ENCODE measurements around the gene INO80.
A peak's percentile ranks its signal among the peaks of the same experiment; 100 is the strongest.
"Not testable (repeated sequence)": the region's sequence is repeated elsewhere in the genome, so short reads cannot be mapped to it uniquely, and the experiment has no call there.

INO80 gene

DNA sequence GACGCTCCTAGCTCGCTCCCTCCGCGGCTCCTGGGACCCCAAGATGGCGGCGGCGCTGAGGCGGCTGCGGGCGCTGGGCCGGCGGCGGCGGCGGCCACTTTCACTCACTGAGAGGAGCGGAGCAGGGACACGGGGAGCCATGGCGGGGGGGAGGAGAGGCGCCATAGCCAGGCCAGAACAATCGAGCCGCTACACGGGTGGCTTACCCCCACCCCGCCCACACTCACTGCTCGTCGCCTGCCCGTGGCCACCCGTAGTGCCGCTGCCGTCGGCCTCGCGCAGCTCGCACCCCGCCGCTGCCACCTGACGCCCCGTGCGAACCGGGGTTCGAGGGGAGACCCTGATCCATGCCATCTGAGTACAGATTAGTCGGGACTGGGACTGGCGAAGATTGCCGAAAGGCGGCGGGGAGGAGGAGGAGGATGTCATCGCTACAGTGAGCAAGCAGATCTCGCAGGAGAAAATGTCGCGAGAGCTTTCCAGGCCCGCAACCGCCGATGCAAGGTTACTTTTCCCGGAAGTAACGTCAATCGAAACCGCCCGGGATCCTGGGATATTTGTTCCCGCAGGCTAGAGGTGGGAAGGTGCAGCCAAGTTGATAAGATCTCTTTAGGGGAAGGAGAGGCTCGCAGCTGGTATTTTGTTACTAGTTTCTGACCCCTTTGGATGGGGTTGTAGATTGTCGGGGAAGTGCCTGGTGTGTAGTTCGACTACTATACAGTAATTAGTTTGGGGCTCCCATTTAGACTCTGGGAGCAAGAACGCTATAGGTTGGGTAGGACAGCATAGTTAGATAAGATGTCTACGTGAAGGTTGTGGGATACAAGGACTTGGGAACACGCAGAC is at the start of gene INO80:
Gene INO80 (minus strand): TSS at position 165 of the 846 bp plus-strand sequence. CDS start 19,970 bp downstream, outside the sequence.
- peak; percentile 97 for DNase-seq

GRCh38 chr15:41161736-41162135 is 45.7 kb upstream of the INO80 start:
- no peak for DNase-seq

- no peak for DNase-seq
These were observed 45.3 kb upstream of the INO80 start for GRCh38 chr15:41161336-41161735.

DNA sequence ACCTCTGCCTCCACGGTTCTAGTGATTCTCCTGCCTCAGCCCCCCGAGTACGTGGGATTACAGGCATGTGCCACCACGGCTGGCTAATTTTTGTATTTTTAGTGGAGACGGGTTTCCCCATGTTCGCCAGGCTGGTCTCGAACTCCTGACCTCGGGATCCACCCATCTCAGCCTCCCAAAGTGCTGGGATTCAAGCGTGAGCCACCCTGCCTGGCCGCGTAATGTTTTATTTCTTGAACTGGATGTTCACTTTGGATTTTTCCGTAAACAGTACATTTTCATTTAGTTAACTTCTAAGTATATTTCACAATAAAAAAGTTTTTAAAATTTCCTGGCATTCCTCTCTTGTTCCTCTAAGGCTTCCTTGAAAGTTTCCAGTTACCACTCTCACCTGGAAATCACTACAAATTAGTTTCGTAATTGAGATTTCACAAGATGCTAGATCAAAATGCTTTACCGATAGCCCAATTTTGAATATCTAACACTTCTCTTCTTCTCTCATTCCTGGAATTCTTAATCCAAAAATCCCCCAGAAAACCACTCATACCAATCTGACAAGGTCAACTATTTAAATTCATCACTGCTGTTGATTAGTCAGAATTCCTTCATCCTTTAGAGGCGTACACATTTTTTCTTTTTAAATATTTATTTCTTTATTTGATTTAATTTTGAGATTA is 44.7 kb upstream of the INO80 start:
- DNase-seq: no peak

DNA sequence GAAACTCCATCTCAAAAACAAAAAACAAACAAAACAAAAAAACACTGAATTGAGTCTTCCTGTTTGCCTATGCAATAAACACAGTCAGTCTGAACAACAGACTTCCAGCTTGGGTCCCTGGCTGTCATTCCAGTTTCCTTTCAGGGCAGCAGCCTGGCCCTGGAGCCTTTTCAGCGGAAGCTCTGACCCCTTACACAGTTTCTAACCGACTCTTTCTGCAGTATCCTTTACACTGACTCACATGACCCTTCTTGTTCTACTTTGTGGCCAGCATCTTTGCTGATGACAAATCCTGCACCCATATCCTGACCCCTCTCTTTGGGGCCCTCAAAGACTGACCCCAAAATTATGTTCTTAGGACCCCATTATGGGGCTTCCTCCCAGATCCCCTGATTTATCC is 38.3 kb upstream of the INO80 start:
- no peak for DNase-seq

DNA sequence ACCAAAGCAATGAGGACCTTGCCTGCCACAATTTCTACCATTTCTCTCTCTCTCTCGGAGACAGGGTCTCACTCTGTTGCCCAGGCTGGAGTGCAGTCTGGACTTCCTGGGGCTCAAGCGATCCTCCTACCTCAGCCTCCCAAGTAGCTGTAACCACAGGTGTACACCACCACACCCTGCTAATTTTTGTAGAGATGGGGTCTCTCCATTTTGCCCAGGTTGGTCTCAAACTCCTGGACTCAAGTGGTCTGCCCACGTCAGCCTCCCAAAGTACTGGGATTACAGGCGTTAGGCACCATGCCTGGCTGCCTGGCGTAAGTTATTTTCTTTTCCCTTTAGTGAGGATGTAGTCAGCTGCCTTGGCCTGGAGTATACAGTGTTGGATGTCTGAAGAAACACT is 37.7 kb upstream of the INO80 start:
- DNase-seq: no peak

DNA sequence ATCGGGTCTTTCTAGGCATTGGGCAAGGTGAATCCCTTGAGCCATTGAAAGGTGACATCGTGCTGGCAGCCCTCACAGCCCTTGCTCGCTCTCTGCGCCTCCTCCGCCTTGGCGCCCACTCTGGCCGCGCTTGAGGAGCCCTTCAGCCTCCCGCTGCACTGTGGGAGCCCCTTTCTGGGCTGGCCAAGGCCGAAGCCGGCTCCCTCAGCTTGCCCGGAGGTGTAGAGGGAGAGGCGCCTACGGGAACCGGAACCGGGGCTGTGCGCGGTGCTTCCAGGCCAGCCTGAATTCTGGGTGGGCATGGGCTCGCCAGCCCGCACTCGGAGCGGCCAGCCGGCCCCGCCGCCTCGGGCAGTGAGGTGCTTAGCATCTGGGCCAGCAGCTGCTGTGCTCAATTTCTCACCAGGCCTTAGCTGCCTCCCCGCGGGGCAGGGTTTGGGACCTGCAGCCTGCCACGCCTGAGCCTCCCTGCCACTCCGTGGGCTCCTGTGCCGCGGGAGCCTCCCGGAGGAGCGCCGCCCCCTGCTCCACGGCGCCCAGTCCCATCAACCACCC is 35.4 kb upstream of the INO80 start:
- DNase-seq: no peak

- no peak for DNase-seq
These were observed 34.2 kb upstream of the INO80 start for GRCh38 chr15:41150279-41150678.

DNA sequence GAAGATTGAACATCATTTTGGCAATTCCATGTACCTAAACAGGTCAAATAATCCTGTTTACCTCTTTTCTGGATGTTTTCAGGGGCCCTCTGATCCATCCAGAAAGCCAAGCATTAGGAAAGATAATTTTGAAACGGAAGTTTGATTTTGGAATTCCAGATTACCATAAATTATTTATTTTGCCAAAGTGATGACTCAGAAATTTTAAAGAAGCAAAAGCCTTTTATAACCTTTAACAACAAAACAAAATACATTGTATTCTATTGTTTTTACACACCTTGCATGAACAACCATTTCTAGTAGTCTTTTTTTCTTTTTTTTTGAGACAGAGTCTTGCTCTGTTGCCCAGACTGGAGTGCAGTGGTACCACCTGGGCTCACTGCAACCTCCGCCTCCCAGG is 32.0 kb upstream of the INO80 start:
- no peak for DNase-seq

DNA sequence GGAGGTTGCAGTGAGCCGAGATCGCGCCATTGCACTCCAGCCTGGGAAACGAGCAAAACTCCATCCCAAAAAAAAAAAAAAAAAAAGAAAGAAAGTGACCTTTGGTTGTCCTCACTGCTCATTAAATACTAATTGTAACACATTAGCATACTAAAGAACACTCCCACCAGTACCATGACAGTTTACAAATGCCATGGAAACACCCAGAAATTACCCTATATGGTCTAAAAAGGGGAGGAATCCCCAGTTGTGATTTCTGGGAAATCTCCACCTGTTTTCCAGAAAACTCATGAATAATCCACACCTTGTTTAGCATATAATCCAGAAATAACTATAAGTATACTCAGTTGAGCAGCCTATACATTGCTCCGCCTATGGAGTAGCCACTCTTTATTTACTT is 23.5 kb upstream of the INO80 start:
- DNase-seq: no peak

DNA sequence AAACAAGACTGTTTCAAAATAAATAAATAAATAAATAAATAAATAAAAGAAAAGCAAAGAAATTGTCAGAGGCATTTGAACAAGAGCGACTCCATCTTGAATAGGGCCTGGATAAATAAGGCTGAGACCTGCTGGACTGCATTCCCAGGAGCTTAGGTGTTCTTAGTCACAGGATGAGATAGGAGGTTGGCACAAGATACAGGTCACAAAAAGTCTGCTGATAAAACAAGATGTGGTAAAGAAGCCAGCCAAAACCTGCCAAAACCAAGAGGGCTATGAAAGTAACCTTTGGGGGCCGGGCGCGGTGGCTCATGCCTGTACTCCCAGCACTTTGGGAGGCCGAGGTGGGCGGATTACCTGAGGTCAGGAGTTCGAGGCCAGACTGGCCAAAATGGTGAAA is 23.0 kb upstream of the INO80 start:
- not testable (repeated sequence) for DNase-seq

DNA sequence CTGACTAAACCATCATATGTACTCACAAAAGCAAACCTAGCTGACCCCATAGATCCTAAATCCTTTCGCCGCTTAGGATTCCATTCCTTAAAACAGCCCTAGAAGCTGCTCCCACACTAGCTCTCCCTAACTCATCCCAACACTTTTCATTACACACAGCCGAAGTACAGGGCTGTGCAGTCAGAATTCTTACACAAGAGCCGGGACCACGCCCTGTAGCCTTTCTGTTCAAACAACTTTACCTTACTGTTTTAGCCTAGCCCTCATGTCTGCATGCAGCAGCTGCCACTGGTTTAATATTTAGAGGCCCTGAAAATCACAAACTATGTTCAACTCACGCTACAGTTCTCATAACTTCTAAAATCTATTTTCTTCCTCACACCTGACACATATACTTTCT is 19.5 kb upstream of the INO80 start:
- not testable (repeated sequence) for DNase-seq

- no peak for DNase-seq
These were observed 17.4 kb upstream of the INO80 start for GRCh38 chr15:41133454-41133853.

DNA sequence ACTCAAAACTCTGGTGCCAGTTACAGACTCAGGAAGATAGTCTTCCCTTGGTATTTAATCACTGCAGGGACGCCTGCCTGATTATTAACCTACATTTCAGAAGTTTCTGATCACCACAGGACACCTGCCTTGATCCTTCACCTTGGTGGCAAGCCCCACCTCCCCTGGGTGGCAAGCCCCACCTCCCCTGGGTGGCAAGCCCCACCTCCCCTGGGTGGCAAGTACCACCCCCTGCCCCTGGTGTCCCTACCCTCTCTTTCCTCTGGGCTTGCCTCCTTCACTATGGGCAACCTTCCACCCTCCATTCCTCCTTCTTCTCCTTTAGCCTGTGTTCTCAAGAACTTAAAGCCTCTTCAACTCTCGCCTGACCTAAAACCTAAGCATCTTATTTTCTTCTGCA is 16.0 kb upstream of the INO80 start:
- DNase-seq: not testable (repeated sequence)

GRCh38 chr15:41128174-41128902 is 12.3 kb upstream of the INO80 start:
- no peak for DNase-seq

- DNase-seq: no peak
These were observed 10.0 kb upstream of the INO80 start for GRCh38 chr15:41125931-41126642.

DNA sequence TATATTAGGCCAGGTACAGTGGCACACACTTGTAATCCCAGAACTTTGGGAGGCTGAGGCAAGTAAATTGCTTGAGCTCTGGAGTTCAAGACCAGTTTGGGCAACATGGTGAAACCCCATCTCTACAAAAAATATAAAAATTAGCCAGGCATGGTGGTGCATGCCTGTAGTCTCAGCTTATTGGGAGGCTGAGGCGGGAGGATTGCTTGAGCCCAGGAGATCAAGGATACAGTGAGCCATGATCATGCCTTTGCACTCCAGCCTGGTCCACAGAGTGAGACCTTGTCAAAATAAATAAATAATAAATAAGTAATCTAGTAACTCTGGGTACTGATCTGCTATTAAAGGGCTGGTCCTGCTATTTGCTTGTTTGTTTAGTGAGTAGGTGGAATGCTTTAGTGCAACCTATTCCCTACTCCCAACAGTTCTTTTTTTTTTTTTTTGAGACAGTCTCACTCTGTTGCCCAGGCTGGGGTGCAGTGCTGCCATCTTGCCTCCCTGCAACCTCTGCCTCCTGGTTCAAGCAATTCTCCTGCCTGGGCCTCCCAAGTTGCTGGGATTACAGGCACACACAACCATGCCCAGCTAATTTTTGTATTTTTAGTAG is 9.1 kb upstream of the INO80 start:
- no peak for DNase-seq

DNA sequence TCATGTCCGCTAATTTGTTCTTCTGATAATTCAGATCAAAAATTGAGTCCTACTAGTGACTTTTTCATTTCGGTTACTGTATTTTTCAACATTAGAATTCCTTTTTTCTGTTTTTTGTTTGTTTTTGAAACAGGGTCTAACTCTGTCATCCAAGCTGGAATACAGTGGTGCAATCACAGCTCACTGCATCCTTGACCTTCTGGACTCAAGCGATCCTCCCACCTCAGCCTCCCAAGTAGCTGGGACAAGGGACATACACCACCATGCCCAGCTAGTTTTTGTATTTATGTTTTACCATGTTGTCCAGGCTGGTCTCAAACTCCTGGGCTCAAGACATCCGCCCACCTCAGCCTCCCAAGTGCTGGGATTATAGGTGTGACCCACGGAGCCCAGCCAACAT is 8.0 kb upstream of the INO80 start:
- no peak for DNase-seq

- no peak for DNase-seq
These were observed 6.8 kb upstream of the INO80 start for GRCh38 chr15:41122849-41123248.

- no peak for DNase-seq
These were observed 5.9 kb upstream of the INO80 start for GRCh38 chr15:41121951-41122350.

DNA sequence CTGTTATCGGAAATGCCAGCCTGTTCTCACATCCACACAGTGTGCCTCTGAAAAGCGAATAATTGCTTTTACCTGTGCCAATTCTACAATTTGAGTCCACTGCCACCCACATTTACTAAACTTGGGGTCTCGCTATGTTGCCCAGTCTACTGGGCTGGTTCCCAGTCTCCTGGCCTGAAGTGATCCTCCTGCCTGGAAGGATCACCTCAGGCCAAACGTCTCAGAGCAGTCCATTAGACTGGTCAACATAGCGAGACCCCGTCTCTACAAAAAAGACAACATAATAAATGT is 827 bp upstream of the INO80 start:
- no peak for DNase-seq

DNA sequence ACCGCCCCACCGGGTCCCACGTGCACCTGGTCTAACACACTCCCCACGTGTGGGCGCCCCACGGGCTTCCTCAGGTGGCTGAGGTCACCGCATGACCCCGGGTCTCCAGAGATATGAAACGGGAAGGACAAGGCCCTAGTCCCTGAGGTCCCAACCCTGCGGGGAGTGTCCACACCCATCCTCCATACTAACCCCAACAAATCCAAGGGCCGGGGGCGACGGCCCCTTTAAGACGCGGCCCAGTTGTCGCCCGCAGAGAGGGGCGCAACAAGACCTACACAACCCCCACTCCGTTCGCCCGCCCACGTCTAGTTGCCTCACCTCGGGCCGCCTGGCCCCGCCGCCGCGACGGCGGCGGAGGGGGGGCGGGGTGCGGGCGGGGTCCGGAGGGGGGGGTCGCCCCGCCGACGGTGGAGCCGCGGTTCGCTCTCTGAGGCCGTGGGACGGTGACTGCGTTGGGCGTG is 396 bp downstream of the INO80 start:
- peak; percentile 79 for DNase-seq

Data from stimulated activated CD4-positive, alpha-beta T cell treated with anti-CD3 and anti-CD28 coated beads, Interleukin-4, amount 100 ng/mL, for 24 hours (primary cell).